CD14-positive monocyte (primary cell): ENCODE results near the gene DOCK3. TPM values are rescaled to one million over a fixed set of nuclear protein-coding genes. Genes with fewer than 3 reads are reported as not detected.

Source experiments
- DNase-seq, 3 donors: peaks; one replicate each; pipeline ENCODE4 v3.0.0-alpha.2; 2011 to 2022
- H2AFZ ChIP-seq: 2 replicates; pipeline ENCODE4 v1.6.0; 2012; ENCODE audit warnings: mild to moderate bottlenecking, low read depth, low read length, inconsistent platforms; ENCODE audit not compliant: insufficient read depth, poor library complexity, severe bottlenecking
- H3K27ac ChIP-seq, 2 donors: 1 replicate in 1 of 2; 2 replicates in 1 of 2; pipeline ENCODE4 v1.5.1; 2012 to 2013; ENCODE audit warnings: low read length in 2 of 2, control low read depth in 1 of 2, inconsistent platforms in 1 of 2, low read depth in 1 of 2, mild to moderate bottlenecking in 1 of 2
- H3K27me3 ChIP-seq, 2 donors: one replicate each; pipeline versions ENCODE4 v1.6.0 to v1.6.1; 2011 to 2013; ENCODE audit warnings: low read length in 2 of 2; ENCODE audit not compliant: control insufficient read depth in 2 of 2, insufficient read depth in 2 of 2
- H3K36me3 ChIP-seq, 2 donors: replicated peaks in 1 of 2; 1 replicate in 1 of 2; 2 replicates in 1 of 2; pipeline versions ENCODE4 v1.5.1 to v1.6.1; 2012 to 2013; ENCODE audit warnings: low read length in 2 of 2, control low read depth in 1 of 2, inconsistent platforms in 1 of 2, mild to moderate bottlenecking in 1 of 2; ENCODE audit not compliant: insufficient read depth in 2 of 2, control insufficient read depth in 1 of 2
- H3K4me1 ChIP-seq, 2 donors: 1 replicate in 1 of 2; 2 replicates in 1 of 2; pipeline versions ENCODE4 v1.5.1 to v1.6.1; 2012 to 2013; ENCODE audit warnings: low read length in 2 of 2, control low read depth in 1 of 2, inconsistent platforms in 1 of 2, mild to moderate bottlenecking in 1 of 2, moderate library complexity in 1 of 2; ENCODE audit not compliant: insufficient read depth in 2 of 2, control insufficient read depth in 1 of 2
- H3K4me2 ChIP-seq: replicated peaks from 2 replicates; pipeline ENCODE3; 2012; ENCODE audit warnings: low read length, moderate library complexity, mild to moderate bottlenecking; ENCODE audit not compliant: poor library complexity, severe bottlenecking; ENCODE audit errors: extremely low read depth
- H3K4me3 ChIP-seq, 3 experiments: fragments of 200-600 bp in 1 of 3; sonication (generic) in 1 of 3; replicated peaks in 1 of 3; 1 replicate in 2 of 3; 2 replicates in 1 of 3; pipeline ENCODE4 v1.5.1; 2011 to 2013; ENCODE audit warnings: low read length in 3 of 3, mild to moderate bottlenecking in 3 of 3, control low read depth in 2 of 3, low read depth in 2 of 3, inconsistent platforms in 1 of 3, moderate library complexity in 1 of 3
- H3K79me2 ChIP-seq: 2 replicates; pipeline ENCODE4 v1.6.0; 2012; ENCODE audit warnings: mild to moderate bottlenecking, control low read depth, inconsistent platforms, low read length, moderate library complexity; ENCODE audit not compliant: insufficient read depth
- H3K9ac ChIP-seq: 2 replicates; pipeline ENCODE4 v1.6.0; 2017; ENCODE audit warnings: low read length, mild to moderate bottlenecking; ENCODE audit not compliant: insufficient read depth, poor library complexity, severe bottlenecking
- H3K9me3 ChIP-seq, 2 donors: replicated peaks in 1 of 2; 1 replicate in 1 of 2; 2 replicates in 1 of 2; pipeline versions ENCODE4 v1.5.1 to v1.6.1; 2012 to 2013; ENCODE audit warnings: low read length in 2 of 2, control low read depth in 1 of 2; ENCODE audit not compliant: control insufficient read depth in 1 of 2, insufficient read depth in 1 of 2
- H4K20me1 ChIP-seq: 2 replicates; pipeline ENCODE4 v1.6.0; 2012; ENCODE audit warnings: mild to moderate bottlenecking, low read length, control low read depth, moderate library complexity; ENCODE audit not compliant: insufficient read depth
- H3K27ac Mint-ChIP-seq, 7 donors: one replicate each; pipeline ENCODE4 v1.8.0; 2020; ENCODE audit warnings: mild to moderate bottlenecking in 7 of 7, mixed read lengths in 7 of 7, moderate library complexity in 6 of 7, inconsistent platforms in 2 of 7
- H3K27me3 Mint-ChIP-seq, 3 donors: one replicate each; pipeline ENCODE4 v1.8.0; 2021 to 2022; ENCODE audit warnings: low read depth in 3 of 3, mild to moderate bottlenecking in 3 of 3, mixed read lengths in 3 of 3, moderate library complexity in 3 of 3, inconsistent platforms in 1 of 3
- H3K36me3 Mint-ChIP-seq, 2 donors: one replicate each; pipeline ENCODE4 v1.8.0; 2020; ENCODE audit warnings: mixed read lengths in 2 of 2, inconsistent platforms in 1 of 2, mild to moderate bottlenecking in 1 of 2
- H3K4me1 Mint-ChIP-seq: one replicate; pipeline ENCODE4 v1.8.0; 2020; ENCODE audit warnings: mild to moderate bottlenecking, mixed read lengths
- H3K4me3 Mint-ChIP-seq, 2 donors: one replicate each; pipeline ENCODE4 v1.8.0; 2020; ENCODE audit warnings: mild to moderate bottlenecking in 2 of 2, mixed read lengths in 2 of 2, moderate library complexity in 1 of 2
- H3K9me3 Mint-ChIP-seq, 7 donors: one replicate each; pipeline ENCODE4 v1.8.0; 2020 to 2022; ENCODE audit warnings: mixed read lengths in 7 of 7, mild to moderate bottlenecking in 6 of 7, moderate library complexity in 6 of 7, inconsistent platforms in 2 of 7
- WGBS: methylation state at CpG from one replicate; pipeline ENCODE4 v1.1.5; 2013; ENCODE audit warnings: missing lambda C conversion rate; ENCODE audit not compliant: insufficient coverage; 5-methylcytosine and 5-hydroxymethylcytosine counted together
- intact Hi-C, 2 donors: fragments of 100-400 bp; cut with micrococcal nuclease; formaldehyde crosslinking; loops; one replicate each; pipeline versions ENCODE4 v1.15.0 to v1.15.1; 2023
- polyA plus RNA-seq, 3 donors: library from polyadenylated mRNA; depleted of rRNA in 1 of 3; unstranded in 2 of 3; stranded (reverse) in 1 of 3; fragments of 300-500 nt in 2 of 3; fragments of >200 nt in 1 of 3; fragmentation: Illumina TruSeq in 2 of 3; gene quantifications; 1 replicate in 2 of 3; 2 replicates in 1 of 3; pipeline ENCODE4 v1.2.3, GENCODE V29; 2012 to 2021
- TF ChIP-seq, protein P1 (sequence below): fragments of 200-600 bp; IDR thresholded peaks from one replicate; pipeline ENCODE4 v1.8.0; 2022; ENCODE audit warnings: antibody characterized with exemption, mild to moderate bottlenecking

The DOCK3 gene
- polyA plus RNA-seq, 3 donors = 0.03 TPM; not detected in 1

DNA sequence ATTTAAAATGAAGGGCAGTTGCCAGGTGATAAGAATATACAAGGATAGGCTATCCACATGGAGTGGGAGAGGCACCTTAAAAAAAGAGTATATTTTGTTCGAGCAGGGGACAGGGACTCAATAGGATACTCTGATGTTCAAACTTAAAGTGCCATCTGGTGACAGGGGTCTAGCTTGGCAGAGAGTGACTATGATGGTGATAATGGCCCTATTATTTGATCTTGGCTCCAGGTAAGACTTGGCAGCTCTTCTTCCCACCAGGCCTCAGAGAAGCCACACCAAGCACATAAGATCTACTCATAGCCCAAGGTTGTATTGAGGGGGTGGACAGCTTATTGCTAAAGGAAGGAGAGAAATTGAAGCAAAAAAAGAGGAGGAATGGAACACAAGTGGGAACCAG, 601.3 kb downstream of the DOCK3 start:
- Mint-ChIP-seq H3K4me3 (no peak overlapping the region), H3K4me1 (no peaks in the 10 kb centered on the region), H3K9me3 (no peaks in the 10 kb centered on the region), H3K27me3 (peaks cover 0 to 2% (median 2%) of the 10 kb centered on the region in 3 donors), H3K36me3 (no peaks in the 10 kb centered on the region), H3K27ac (no peak overlapping the region)
- peak in 1 of 3 donors; percentile 19 for DNase-seq
- TF ChIP-seq, protein P1, sequence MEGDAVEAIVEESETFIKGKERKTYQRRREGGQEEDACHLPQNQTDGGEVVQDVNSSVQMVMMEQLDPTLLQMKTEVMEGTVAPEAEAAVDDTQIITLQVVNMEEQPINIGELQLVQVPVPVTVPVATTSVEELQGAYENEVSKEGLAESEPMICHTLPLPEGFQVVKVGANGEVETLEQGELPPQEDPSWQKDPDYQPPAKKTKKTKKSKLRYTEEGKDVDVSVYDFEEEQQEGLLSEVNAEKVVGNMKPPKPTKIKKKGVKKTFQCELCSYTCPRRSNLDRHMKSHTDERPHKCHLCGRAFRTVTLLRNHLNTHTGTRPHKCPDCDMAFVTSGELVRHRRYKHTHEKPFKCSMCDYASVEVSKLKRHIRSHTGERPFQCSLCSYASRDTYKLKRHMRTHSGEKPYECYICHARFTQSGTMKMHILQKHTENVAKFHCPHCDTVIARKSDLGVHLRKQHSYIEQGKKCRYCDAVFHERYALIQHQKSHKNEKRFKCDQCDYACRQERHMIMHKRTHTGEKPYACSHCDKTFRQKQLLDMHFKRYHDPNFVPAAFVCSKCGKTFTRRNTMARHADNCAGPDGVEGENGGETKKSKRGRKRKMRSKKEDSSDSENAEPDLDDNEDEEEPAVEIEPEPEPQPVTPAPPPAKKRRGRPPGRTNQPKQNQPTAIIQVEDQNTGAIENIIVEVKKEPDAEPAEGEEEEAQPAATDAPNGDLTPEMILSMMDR = no peak
- no peak overlapping the region for H3K4me2 ChIP-seq
- no peak overlapping the region for H3K27ac ChIP-seq
- H4K20me1 ChIP-seq = no peaks in the 10 kb centered on the region
- no peak overlapping the region for H3K9ac ChIP-seq
- H3K27me3 ChIP-seq = no peaks in the 10 kb centered on the region
- WGBS = 71% methylated on average over 1 of the region's 1 CpG
- no peak overlapping the region for H2AFZ ChIP-seq
- no peaks in the 10 kb centered on the region for H3K79me2 ChIP-seq
- intact Hi-C loops = no loop called here
- H3K36me3 ChIP-seq = no peaks in the 10 kb centered on the region
- no peaks in the 10 kb centered on the region for H3K9me3 ChIP-seq
- no peaks in the 10 kb centered on the region for H3K4me1 ChIP-seq
- H3K4me3 ChIP-seq = no peak overlapping the region

DNA sequence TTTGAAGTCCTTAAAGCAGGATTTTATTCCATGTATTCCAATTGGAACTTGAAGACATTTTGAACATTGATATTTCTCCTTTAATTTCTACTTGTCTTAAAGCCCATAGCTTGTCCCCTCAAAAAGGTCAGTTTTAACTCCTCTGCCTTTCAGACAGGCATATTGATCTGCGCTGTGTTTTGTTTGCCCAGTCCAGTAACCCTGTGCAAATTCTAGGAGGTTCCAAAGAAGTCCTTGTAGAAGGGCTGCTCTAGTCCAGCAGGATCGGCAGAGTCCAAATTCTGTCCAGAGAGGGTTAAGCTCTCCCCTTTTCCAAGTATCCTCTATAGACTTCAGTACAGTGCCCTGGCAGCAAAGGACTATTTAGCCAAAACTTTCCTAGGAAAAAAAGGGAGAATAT, 604.7 kb downstream of the DOCK3 start:
- H3K27ac Mint-ChIP-seq = no peak overlapping the region
- Histone ChIP-seq H3K9ac (no peak overlapping the region), H3K27me3 (no peaks in the 10 kb centered on the region), H3K27ac (no peak overlapping the region), H3K4me3 (no peak overlapping the region), H4K20me1 (no peaks in the 10 kb centered on the region), H3K36me3 (no peaks in the 10 kb centered on the region), H3K9me3 (peaks cover 0 to 5% of the 10 kb centered on the region in 2 donors), H3K4me2 (no peak overlapping the region), H3K79me2 (no peaks in the 10 kb centered on the region), H3K4me1 (no peaks in the 10 kb centered on the region), H2AFZ (no peak overlapping the region)
- no peak overlapping the region for H3K4me3 Mint-ChIP-seq
- DNase-seq = no peak
- intact Hi-C loops = no loop called here
- H3K36me3 Mint-ChIP-seq = no peaks in the 10 kb centered on the region
- TF ChIP-seq, protein P1 = no peak
- H3K27me3 Mint-ChIP-seq = peaks cover 0 to 2% (median 2%) of the 10 kb centered on the region in 3 donors
- H3K9me3 Mint-ChIP-seq = peaks cover 0 to 9% (median 5%) of the 10 kb centered on the region in 7 donors
- no peaks in the 10 kb centered on the region for H3K4me1 Mint-ChIP-seq
- WGBS = 100% methylated on average over 1 of the region's 2 CpGs
